IMR-90 (cell line): ENCODE results near the gene CATSPER1. TPM values are rescaled to one million over a fixed set of nuclear protein-coding genes. Genes with fewer than 3 reads are reported as not detected.

ENCODE experiments used
- ATAC-seq: fragments of 200-7000 bp; cut with Tn5 transposase; 2 replicates; pipeline ENCODE4 v1.9.1; 2020; ENCODE audit warnings: low read depth, mild to moderate bottlenecking, moderate library complexity
- BruUV-seq: library from RNA; stranded (reverse); fragments of 400-500 nt; replicated peaks from 2 replicates; lab custom pipeline; 2021; lab: Mats Ljungman, UMichigan
- CTCF ChIA-PET: fragments of 300-600 bp; formaldehyde crosslinking; extraction: SDS; loops from one replicate; lab custom pipeline; 2021; ENCODE audit warnings: antibody characterized with exemption; lab: Yijun Ruan, JAX
- POLR2A ChIA-PET: fragments of 300-600 bp; sonication (Branson Sonifier 250); formaldehyde crosslinking; loops from one replicate; lab custom pipeline; 2022; ENCODE audit warnings: antibody characterized with exemption; ENCODE audit not compliant: unreplicated experiment; lab: Charles Lee
- DNase-seq: peaks from one replicate; pipeline ENCODE4 v3.0.0; 2013
- H2AFZ ChIP-seq: replicated peaks from 2 replicates; pipeline ENCODE3; 2013; ENCODE audit warnings: low read length, mild to moderate bottlenecking; ENCODE audit not compliant: poor library complexity
- H2AK5ac ChIP-seq: 2 replicates; pipeline ENCODE4 v1.6.1; 2013; ENCODE audit warnings: low read depth, low read length, inconsistent platforms
- H2AK9ac ChIP-seq: replicated peaks from 2 replicates; pipeline ENCODE3; 2013; ENCODE audit warnings: mild to moderate bottlenecking, low read depth, low read length, moderate library complexity; ENCODE audit not compliant: poor library complexity
- H2BK120ac ChIP-seq: 2 replicates; pipeline ENCODE4 v1.6.1; 2013; ENCODE audit warnings: low read depth, low read length, inconsistent platforms
- H2BK15ac ChIP-seq: 3 replicates; pipeline ENCODE4 v1.6.1; 2013; ENCODE audit warnings: low read depth, low read length, inconsistent platforms
- H2BK20ac ChIP-seq: 2 replicates; pipeline ENCODE4 v1.6.1; 2013; ENCODE audit warnings: low read depth, mild to moderate bottlenecking, inconsistent platforms, low read length, moderate library complexity
- H2BK5ac ChIP-seq: 2 replicates; pipeline ENCODE4 v1.6.1; 2013; ENCODE audit warnings: mild to moderate bottlenecking, low read depth, low read length, inconsistent platforms; ENCODE audit not compliant: poor library complexity, severe bottlenecking
- H3K14ac ChIP-seq: replicated peaks from 2 replicates; pipeline ENCODE4 v1.6.1; 2013; ENCODE audit warnings: low read depth, low read length, inconsistent platforms
- H3K18ac ChIP-seq: 2 replicates; pipeline ENCODE4 v1.6.1; 2013; ENCODE audit warnings: low read depth, low read length, control low read depth
- H3K23ac ChIP-seq: 2 replicates; pipeline ENCODE4 v1.6.1; 2013; ENCODE audit warnings: low read depth, low read length, inconsistent platforms
- H3K27ac ChIP-seq: 2 replicates; pipeline ENCODE4 v1.5.1; 2013; ENCODE audit warnings: mild to moderate bottlenecking, control low read depth, low read length; ENCODE audit not compliant: insufficient read depth
- H3K27me3 ChIP-seq: 2 replicates; pipeline ENCODE4 v1.6.1; 2013; ENCODE audit warnings: low read length; ENCODE audit not compliant: control insufficient read depth, insufficient read depth
- H3K36me3 ChIP-seq: 2 replicates; pipeline ENCODE4 v1.6.1; 2013; ENCODE audit warnings: low read length, mixed read lengths; ENCODE audit not compliant: control insufficient read depth, insufficient read depth
- H3K4ac ChIP-seq: 2 replicates; pipeline ENCODE4 v1.6.1; 2013; ENCODE audit warnings: low read depth, low read length, inconsistent platforms
- H3K4me1 ChIP-seq: 2 replicates; pipeline ENCODE4 v1.6.1; 2013; ENCODE audit warnings: low read length, mixed read lengths; ENCODE audit not compliant: control insufficient read depth, insufficient read depth
- H3K4me2 ChIP-seq: 2 replicates; pipeline ENCODE4 v1.6.1; 2013; ENCODE audit warnings: low read depth, mild to moderate bottlenecking, control low read depth, low read length, moderate library complexity
- H3K4me3 ChIP-seq: 2 replicates; pipeline ENCODE4 v1.5.1; 2013; ENCODE audit warnings: low read depth, mild to moderate bottlenecking, control low read depth, low read length, moderate library complexity; ENCODE audit not compliant: insufficient read depth
- H3K56ac ChIP-seq: 2 replicates; pipeline ENCODE4 v1.6.1; 2013; ENCODE audit warnings: low read length, inconsistent platforms; ENCODE audit not compliant: insufficient read depth; ENCODE audit errors: extremely low read depth
- H3K79me1 ChIP-seq, 2 experiments: 2 replicates each; pipeline ENCODE4 v1.6.1; 2013; ENCODE audit warnings: low read length in 2 of 2, inconsistent platforms in 1 of 2, low read depth in 1 of 2
- H3K9ac ChIP-seq: 2 replicates; pipeline ENCODE4 v1.6.1; 2013; ENCODE audit warnings: low read depth, low read length, control low read depth
- H3K9me1 ChIP-seq: 2 replicates; pipeline ENCODE4 v1.6.1; 2013; ENCODE audit warnings: low read length, inconsistent platforms; ENCODE audit not compliant: insufficient read depth
- H3K9me3 ChIP-seq: 2 replicates; pipeline ENCODE4 v1.6.1; 2013; ENCODE audit warnings: low read length; ENCODE audit not compliant: control insufficient read depth, insufficient read depth
- H4K20me1 ChIP-seq: 2 replicates; pipeline ENCODE4 v1.6.1; 2013; ENCODE audit warnings: low read length, inconsistent platforms; ENCODE audit not compliant: insufficient read depth
- H4K5ac ChIP-seq: 2 replicates; pipeline ENCODE4 v1.6.1; 2013; ENCODE audit warnings: mild to moderate bottlenecking, low read depth, low read length, control low read depth
- H4K8ac ChIP-seq, 2 experiments: 2 replicates each; pipeline ENCODE4 v1.6.1; 2013; ENCODE audit warnings: low read depth in 2 of 2, low read length in 2 of 2, control low read depth in 1 of 2, inconsistent platforms in 1 of 2
- H4K91ac ChIP-seq: 2 replicates; pipeline ENCODE4 v1.6.1; 2013; ENCODE audit warnings: low read depth, low read length, inconsistent platforms; ENCODE audit not compliant: insufficient read depth
- CEBPB ChIP-seq: IDR thresholded peaks from 2 replicates; pipeline ENCODE4 v1.6.1; 2012; ENCODE audit warnings: low read depth, low read length, improper control_type of control experiment
- CHD1 ChIP-seq: IDR thresholded peaks from 2 replicates; pipeline ENCODE4 v1.6.1; 2012; ENCODE audit warnings: low read depth, low read length, improper control_type of control experiment
- CTCF ChIP-seq: conservative IDR thresholded peaks from 2 replicates; pipeline ENCODE4 v1.5.1; 2012; ENCODE audit warnings: mild to moderate bottlenecking, low read depth, low read length, improper control_type of control experiment
- ELK1 ChIP-seq: fragments of 150-350 bp; IDR thresholded peaks from 2 replicates; pipeline ENCODE4 v1.6.1; 2016; ENCODE audit warnings: low read depth, mild to moderate bottlenecking, low read length, moderate library complexity, borderline replicate concordance
- FOS ChIP-seq: fragments of 150-350 bp; IDR thresholded peaks from 2 replicates; pipeline ENCODE4 v1.6.1; 2016; ENCODE audit warnings: low read depth, low read length
- MAZ ChIP-seq: IDR thresholded peaks from 2 replicates; pipeline ENCODE4 v1.6.1; 2012; ENCODE audit warnings: low read depth, mild to moderate bottlenecking, low read length, improper control_type of control experiment, moderate library complexity, borderline replicate concordance
- MXI1 ChIP-seq: IDR thresholded peaks from 2 replicates; pipeline ENCODE4 v1.6.1; 2012; ENCODE audit warnings: low read depth, mild to moderate bottlenecking, low read length, moderate library complexity, borderline replicate concordance
- NFE2L2 ChIP-seq: fragments of 150-350 bp; IDR thresholded peaks from 2 replicates; pipeline ENCODE4 v1.6.1; 2016; ENCODE audit warnings: low read depth, mild to moderate bottlenecking, low read length
- POLR2A ChIP-seq: IDR thresholded peaks from 2 replicates; pipeline ENCODE4 v1.6.1; 2012; ENCODE audit warnings: mild to moderate bottlenecking, low read depth, low read length
- RAD21 ChIP-seq: IDR thresholded peaks from 2 replicates; pipeline ENCODE4 v1.6.1; 2012; ENCODE audit warnings: low read length, improper control_type of control experiment
- SMC3 ChIP-seq: fragments of 150-350 bp; IDR thresholded peaks from 2 replicates; pipeline ENCODE4 v1.6.1; 2016; ENCODE audit warnings: low read depth, mild to moderate bottlenecking, antibody characterized with exemption, low read length, moderate library complexity
- USF2 ChIP-seq: fragments of 150-350 bp; IDR thresholded peaks from 2 replicates; pipeline ENCODE4 v1.6.1; 2017; ENCODE audit warnings: mild to moderate bottlenecking, antibody characterized with exemption, low read length, low read depth
- WGBS, 2 experiments: methylation state at CpG; one replicate each; pipeline versions ENCODE4 v1.1.5 to v1.1.7; 2013; ENCODE audit warnings: missing lambda C conversion rate in 2 of 2; ENCODE audit not compliant: insufficient read length in 1 of 2; ENCODE audit errors: extremely low coverage in 2 of 2; 5-methylcytosine and 5-hydroxymethylcytosine counted together
- dilution Hi-C: fragments of 300-500 bp; cut with HindIII; formaldehyde crosslinking; loops from one replicate; pipeline ENCODE4 v1.14.3; 2018; ENCODE audit warnings: low sequenced_read_pairs; ENCODE audit not compliant: unreplicated experiment
- in situ Hi-C: fragments of 300-500 bp; cut with MboI; formaldehyde crosslinking; loops from 3 replicates; pipeline ENCODE4 v1.14.3; 2019; ENCODE audit warnings: low sequenced_read_pairs, inconsistent platforms, mixed read lengths
- intact Hi-C: fragments of 100-400 bp; cut with micrococcal nuclease; formaldehyde crosslinking; loops from 2 replicates; pipeline ENCODE4 v1.10.0; 2022
- polyA plus RNA-seq, 3 experiments: library from polyadenylated mRNA; depleted of rRNA; stranded (reverse); fragments of >200 nt; gene quantifications; 2 replicates each; pipeline ENCODE4 v1.2.3, GENCODE V29; 2012; ENCODE audit warnings: low replicate concordance in 1 of 3
- total RNA-seq: library from RNA; depleted of rRNA; stranded (reverse); fragments of >200 nt; gene quantifications from 2 replicates; pipeline ENCODE4 v1.2.3, GENCODE V29; 2012

The CATSPER1 gene
- total and polyA plus RNA-seq, 2 of the 4 experiments (the other 2 are of a cell fraction), result 0.18 to 0.91 TPM

DNA sequence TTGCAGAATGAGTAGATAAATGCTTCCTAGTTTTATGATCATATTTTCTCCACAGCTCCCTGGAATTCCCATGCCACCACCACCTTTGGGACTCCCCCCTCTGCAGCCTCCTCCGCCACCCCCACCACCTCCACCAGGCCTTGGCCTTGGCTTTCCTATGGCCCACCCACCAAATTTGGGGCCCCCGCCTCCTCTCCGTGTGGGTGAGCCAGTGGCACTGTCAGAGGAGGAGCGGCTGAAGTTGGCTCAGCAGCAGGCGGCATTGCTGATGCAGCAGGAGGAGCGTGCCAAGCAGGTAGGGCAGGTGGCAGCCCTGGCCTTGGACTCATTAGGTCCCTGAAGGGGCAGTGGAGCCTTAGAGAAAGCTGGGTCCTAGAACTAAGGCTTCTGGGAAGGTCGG lies 28.7 kb upstream of the CATSPER1 start:
- no peak overlapping the region for H2BK20ac ChIP-seq
- in situ Hi-C loops, result no loop called here
- WGBS, 2 experiments, result 99% methylated on average over 7 of the region's 7 CpGs; no CpG with 5 or more reads in 1 of the 2 experiments
- 0 out of 2 replicates have a peak, but pooled peaks cover 7% of the 10 kb centered on the region for H3K9me1 ChIP-seq
- peaks cover 14% of the 10 kb centered on the region; the same call in 1 of the 2 replicates for H4K20me1 ChIP-seq
- no TSS peak for BruUV-seq
- ChIA-PET POLR2A (interaction anchor here (0.6 kb wide), 1 partner anchor 24 kb away, joined by 5 read pairs; no protein-coding TSS in a partner anchor), CTCF (interaction anchor here (1.2 kb wide), 1 partner anchor 14 kb away, joined by 3 read pairs; no protein-coding TSS in a partner anchor)
- H3K9ac ChIP-seq, result no peak overlapping the region
- no peak overlapping the region for H4K91ac ChIP-seq
- no peaks in the 10 kb centered on the region for H3K9me3 ChIP-seq
- no peak overlapping the region for H3K23ac ChIP-seq
- no peak overlapping the region for H3K14ac ChIP-seq
- H2BK120ac ChIP-seq, result no peak overlapping the region
- no peak overlapping the region for H2BK15ac ChIP-seq
- dilution Hi-C loops, result no loop called here
- DNase-seq (no peak), ATAC-seq (no peak)
- H3K36me3 ChIP-seq, result peaks cover 43% of the 10 kb centered on the region
- H2AK9ac ChIP-seq, result no peak overlapping the region
- TF ChIP-seq CTCF (no peak), MAZ (no peak), FOS (no peak), POLR2A (no peak), SMC3 (no peak), MXI1 (no peak), USF2 (no peak), ELK1 (no peak), RAD21 (no peak), NFE2L2 (no peak), CHD1 (no peak), CEBPB (no peak)
- peaks cover 30 to 52% of the 10 kb centered on the region in 2 experiments for H3K79me1 ChIP-seq
- H3K18ac ChIP-seq, result no peak overlapping the region
- H3K4me2 ChIP-seq, result no peak overlapping the region
- H4K5ac ChIP-seq, result no peak overlapping the region
- no peak overlapping the region for H4K8ac ChIP-seq
- H2AFZ ChIP-seq, result no peak overlapping the region
- no peak overlapping the region for H2AK5ac ChIP-seq
- peaks cover 8% of the 10 kb centered on the region for H3K4me1 ChIP-seq
- H3K27me3 ChIP-seq, result no peaks in the 10 kb centered on the region
- H3K4me3 ChIP-seq, result no peak overlapping the region
- H3K27ac ChIP-seq, result no peak overlapping the region
- intact Hi-C loops, result no loop called here
- no peak overlapping the region for H2BK5ac ChIP-seq
- no peak overlapping the region for H3K56ac ChIP-seq
- H3K4ac ChIP-seq, result no peak overlapping the region
